ENCODE measurements around the gene NPM1. TPM values are rescaled to one million over a fixed set of nuclear protein-coding genes. Genes with fewer than 3 reads are reported as not detected.
A peak's percentile ranks its signal among the peaks of the same experiment; 100 is the strongest.

Gene NPM1
- total RNA-seq, 1 experiment from 2014 or later, result 3,530 TPM

DNA sequence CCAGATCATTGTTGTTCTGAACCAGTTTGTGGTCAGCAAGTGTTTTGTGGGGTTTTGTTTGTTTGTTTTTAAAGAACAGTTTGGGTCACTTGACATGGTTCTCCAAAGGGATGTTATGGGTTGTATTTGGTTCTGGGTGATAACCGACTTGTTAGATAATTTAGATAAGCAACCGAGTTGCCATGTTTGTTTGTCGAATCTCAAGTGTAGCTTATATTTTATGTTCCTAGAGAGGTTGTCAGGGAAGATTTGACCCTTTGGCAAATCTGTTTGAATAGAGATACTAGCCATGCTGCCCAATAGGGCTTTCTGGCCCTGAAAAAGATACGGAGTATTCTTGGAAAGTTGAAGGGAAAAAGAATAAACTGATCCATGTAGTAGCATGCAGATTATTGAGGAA is 19.6 kb downstream of the NPM1 start:
- H3K27me3 Mint-ChIP-seq (ENCODE audit: low read depth), result no peaks in the 10 kb centered on the region
- peak overlapping the region; percentile 83 for H3K27ac Mint-ChIP-seq
- ChIA-PET CTCF (no interaction called here), POLR2A (no interaction called here)
- peaks cover 78% of the 10 kb centered on the region for H3K36me3 Mint-ChIP-seq
- DNase-seq (ENCODE audit: low spot score) (no peak), ATAC-seq (no peak)
- peaks cover 20% of the 10 kb centered on the region for H3K4me1 Mint-ChIP-seq
- no peak overlapping the region for H3K4me3 Mint-ChIP-seq
- no peaks in the 10 kb centered on the region for H3K9me3 Mint-ChIP-seq
- TF ChIP-seq FOXK1 (CRISPR knock-in tag; IDR thresholded peaks at IDR 0.05) (no peak), ZNF671 (CRISPR knock-in tag; IDR thresholded peaks at IDR 0.05) (peak; percentile 23; the same call in 1 of the 2 replicates)
- TF ChIP-seq, protein P1, sequence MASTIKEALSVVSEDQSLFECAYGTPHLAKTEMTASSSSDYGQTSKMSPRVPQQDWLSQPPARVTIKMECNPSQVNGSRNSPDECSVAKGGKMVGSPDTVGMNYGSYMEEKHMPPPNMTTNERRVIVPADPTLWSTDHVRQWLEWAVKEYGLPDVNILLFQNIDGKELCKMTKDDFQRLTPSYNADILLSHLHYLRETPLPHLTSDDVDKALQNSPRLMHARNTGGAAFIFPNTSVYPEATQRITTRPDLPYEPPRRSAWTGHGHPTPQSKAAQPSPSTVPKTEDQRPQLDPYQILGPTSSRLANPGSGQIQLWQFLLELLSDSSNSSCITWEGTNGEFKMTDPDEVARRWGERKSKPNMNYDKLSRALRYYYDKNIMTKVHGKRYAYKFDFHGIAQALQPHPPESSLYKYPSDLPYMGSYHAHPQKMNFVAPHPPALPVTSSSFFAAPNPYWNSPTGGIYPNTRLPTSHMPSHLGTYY (CRISPR knock-in tag; IDR thresholded peaks at IDR 0.05), result 0 out of 2 replicates have a peak, but pooled peaks have one; percentile 29

DNA sequence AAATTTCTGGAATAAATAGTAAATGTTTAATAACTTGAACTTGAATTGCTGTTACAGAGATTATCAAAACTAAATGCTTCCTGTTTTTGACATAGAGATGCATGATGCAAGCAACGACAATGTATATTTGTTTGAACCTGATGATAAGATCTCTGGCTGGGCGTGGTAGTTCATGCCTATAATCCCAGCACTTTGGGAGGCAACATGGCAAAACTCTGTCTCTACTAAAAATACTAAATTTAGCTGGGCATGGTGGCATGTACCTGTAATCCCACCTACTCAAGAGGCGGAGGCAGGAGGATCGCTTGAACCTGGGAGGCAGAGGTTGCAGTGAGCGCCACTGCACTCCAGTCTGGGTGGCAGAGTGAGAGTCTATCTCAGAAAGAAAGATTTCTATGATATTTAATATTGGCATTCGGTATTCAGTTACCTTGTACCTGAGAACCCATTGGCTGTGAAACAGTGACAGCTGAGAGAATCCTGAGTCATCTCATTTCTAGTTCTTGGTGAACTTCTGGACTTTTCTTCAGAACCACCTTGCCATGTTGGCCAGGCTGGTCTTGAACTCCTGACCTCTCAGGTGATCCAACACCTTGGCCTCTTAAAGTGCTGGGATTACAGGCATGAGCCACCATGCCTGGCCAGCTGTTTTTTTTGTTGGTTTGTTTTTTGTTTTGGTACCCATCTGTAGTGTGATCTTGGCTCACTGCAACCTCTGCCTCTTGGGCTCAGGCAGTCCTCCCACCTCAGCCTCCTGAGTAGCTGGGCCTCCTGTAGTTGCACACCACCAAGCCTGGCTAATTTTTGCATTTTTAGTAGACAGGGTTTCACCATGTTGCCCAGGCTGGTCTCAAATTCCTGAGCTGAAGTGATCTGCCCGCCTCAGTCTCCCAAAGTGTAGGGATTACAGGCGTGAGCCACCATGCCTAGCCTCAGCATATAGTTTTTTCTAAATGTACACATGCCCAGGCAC is 21.8 kb downstream of the NPM1 start:
- H3K27me3 Mint-ChIP-seq (ENCODE audit: low read depth), result no peaks in the 10 kb centered on the region
- H3K4me1 Mint-ChIP-seq, result peaks cover 18% of the 10 kb centered on the region
- TF ChIP-seq, protein P2, sequence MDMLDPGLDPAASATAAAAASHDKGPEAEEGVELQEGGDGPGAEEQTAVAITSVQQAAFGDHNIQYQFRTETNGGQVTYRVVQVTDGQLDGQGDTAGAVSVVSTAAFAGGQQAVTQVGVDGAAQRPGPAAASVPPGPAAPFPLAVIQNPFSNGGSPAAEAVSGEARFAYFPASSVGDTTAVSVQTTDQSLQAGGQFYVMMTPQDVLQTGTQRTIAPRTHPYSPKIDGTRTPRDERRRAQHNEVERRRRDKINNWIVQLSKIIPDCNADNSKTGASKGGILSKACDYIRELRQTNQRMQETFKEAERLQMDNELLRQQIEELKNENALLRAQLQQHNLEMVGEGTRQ (CRISPR knock-in tag; IDR thresholded peaks at IDR 0.05), result no peak
- 0 out of 2 replicates have a peak, but pooled peaks have one; percentile 59 for TF ChIP-seq PRRX2 (CRISPR knock-in tag; IDR thresholded peaks at IDR 0.05)
- 0 out of 2 replicates have a peak, but pooled peaks have one; percentile 12 for TF ChIP-seq GABPB1 (CRISPR knock-in tag; IDR thresholded peaks at IDR 0.05)
- POLR2A ChIA-PET, result no interaction called here
- no peak overlapping the region for H3K4me3 Mint-ChIP-seq
- CTCF ChIA-PET, result interaction anchor here (1.4 kb wide), 1 partner anchor 28 kb away, joined by 3 read pairs; no protein-coding TSS in a partner anchor
- peaks cover 84% of the 10 kb centered on the region for H3K36me3 Mint-ChIP-seq
- ATAC-seq (no peak; the same call in 1 of the 2 replicates), DNase-seq (ENCODE audit: low spot score) (no peak)
- no peaks in the 10 kb centered on the region for H3K9me3 Mint-ChIP-seq
- H3K27ac Mint-ChIP-seq, result peak overlapping the region; percentile 63

DNA sequence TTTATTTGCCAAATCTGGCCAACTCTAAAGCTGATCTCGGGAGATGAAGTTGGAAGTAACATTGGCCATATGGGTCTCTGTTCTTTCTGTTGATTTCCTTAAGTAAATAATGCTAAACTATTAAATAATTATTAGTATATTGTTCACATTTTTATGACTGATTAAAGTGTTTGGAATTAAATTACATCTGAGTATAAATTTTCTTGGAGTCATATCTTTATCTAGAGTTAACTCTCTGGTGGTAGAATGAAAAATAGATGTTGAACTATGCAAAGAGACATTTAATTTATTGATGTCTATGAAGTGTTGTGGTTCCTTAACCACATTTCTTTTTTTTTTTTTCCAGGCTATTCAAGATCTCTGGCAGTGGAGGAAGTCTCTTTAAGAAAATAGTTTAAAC is 22.5 kb downstream of the NPM1 start:
- Mint-ChIP-seq H3K4me1 (peaks cover 18% of the 10 kb centered on the region), H3K36me3 (peaks cover 78% of the 10 kb centered on the region), H3K9me3 (no peaks in the 10 kb centered on the region), H3K27ac (peak overlapping the region; percentile 23; the same call in 1 of the 2 replicates), H3K4me3 (no peak overlapping the region), H3K27me3 (ENCODE audit: low read depth) (no peaks in the 10 kb centered on the region)
- TF ChIP-seq, protein P3, sequence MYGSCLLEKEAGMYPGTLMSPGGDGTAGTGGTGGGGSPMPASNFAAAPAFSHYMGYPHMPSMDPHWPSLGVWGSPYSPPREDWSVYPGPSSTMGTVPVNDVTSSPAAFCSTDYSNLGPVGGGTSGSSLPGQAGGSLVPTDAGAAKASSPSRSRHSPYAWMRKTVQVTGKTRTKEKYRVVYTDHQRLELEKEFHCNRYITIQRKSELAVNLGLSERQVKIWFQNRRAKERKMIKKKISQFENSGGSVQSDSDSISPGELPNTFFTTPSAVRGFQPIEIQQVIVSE (CRISPR knock-in tag; IDR thresholded peaks at IDR 0.05; ENCODE audit: borderline replicate concordance), result no peak
- TF ChIP-seq, protein P4, sequence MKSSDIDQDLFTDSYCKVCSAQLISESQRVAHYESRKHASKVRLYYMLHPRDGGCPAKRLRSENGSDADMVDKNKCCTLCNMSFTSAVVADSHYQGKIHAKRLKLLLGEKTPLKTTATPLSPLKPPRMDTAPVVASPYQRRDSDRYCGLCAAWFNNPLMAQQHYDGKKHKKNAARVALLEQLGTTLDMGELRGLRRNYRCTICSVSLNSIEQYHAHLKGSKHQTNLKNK (CRISPR knock-in tag; IDR thresholded peaks at IDR 0.05), result no peak
- TF ChIP-seq, protein P5, sequence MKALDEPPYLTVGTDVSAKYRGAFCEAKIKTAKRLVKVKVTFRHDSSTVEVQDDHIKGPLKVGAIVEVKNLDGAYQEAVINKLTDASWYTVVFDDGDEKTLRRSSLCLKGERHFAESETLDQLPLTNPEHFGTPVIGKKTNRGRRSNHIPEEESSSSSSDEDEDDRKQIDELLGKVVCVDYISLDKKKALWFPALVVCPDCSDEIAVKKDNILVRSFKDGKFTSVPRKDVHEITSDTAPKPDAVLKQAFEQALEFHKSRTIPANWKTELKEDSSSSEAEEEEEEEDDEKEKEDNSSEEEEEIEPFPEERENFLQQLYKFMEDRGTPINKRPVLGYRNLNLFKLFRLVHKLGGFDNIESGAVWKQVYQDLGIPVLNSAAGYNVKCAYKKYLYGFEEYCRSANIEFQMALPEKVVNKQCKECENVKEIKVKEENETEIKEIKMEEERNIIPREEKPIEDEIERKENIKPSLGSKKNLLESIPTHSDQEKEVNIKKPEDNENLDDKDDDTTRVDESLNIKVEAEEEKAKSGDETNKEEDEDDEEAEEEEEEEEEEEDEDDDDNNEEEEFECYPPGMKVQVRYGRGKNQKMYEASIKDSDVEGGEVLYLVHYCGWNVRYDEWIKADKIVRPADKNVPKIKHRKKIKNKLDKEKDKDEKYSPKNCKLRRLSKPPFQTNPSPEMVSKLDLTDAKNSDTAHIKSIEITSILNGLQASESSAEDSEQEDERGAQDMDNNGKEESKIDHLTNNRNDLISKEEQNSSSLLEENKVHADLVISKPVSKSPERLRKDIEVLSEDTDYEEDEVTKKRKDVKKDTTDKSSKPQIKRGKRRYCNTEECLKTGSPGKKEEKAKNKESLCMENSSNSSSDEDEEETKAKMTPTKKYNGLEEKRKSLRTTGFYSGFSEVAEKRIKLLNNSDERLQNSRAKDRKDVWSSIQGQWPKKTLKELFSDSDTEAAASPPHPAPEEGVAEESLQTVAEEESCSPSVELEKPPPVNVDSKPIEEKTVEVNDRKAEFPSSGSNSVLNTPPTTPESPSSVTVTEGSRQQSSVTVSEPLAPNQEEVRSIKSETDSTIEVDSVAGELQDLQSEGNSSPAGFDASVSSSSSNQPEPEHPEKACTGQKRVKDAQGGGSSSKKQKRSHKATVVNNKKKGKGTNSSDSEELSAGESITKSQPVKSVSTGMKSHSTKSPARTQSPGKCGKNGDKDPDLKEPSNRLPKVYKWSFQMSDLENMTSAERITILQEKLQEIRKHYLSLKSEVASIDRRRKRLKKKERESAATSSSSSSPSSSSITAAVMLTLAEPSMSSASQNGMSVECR (CRISPR knock-in tag; IDR thresholded peaks at IDR 0.05; ENCODE audit: borderline replicate concordance), result no peak
- TF ChIP-seq, protein P1 (CRISPR knock-in tag; IDR thresholded peaks at IDR 0.05), result no peak
- TF ChIP-seq ZNF121 (CRISPR knock-in tag; IDR thresholded peaks at IDR 0.05) (no peak), NR1H2 (CRISPR knock-in tag; IDR thresholded peaks at IDR 0.05) (no peak)
- TF ChIP-seq, protein P6, sequence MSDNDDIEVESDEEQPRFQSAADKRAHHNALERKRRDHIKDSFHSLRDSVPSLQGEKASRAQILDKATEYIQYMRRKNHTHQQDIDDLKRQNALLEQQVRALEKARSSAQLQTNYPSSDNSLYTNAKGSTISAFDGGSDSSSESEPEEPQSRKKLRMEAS (CRISPR knock-in tag; IDR thresholded peaks at IDR 0.05), result no peak
- TF ChIP-seq, protein P7, sequence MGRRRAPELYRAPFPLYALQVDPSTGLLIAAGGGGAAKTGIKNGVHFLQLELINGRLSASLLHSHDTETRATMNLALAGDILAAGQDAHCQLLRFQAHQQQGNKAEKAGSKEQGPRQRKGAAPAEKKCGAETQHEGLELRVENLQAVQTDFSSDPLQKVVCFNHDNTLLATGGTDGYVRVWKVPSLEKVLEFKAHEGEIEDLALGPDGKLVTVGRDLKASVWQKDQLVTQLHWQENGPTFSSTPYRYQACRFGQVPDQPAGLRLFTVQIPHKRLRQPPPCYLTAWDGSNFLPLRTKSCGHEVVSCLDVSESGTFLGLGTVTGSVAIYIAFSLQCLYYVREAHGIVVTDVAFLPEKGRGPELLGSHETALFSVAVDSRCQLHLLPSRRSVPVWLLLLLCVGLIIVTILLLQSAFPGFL (CRISPR knock-in tag; IDR thresholded peaks at IDR 0.05; ENCODE audit: borderline replicate concordance), result no peak
- TF ChIP-seq, protein P8, sequence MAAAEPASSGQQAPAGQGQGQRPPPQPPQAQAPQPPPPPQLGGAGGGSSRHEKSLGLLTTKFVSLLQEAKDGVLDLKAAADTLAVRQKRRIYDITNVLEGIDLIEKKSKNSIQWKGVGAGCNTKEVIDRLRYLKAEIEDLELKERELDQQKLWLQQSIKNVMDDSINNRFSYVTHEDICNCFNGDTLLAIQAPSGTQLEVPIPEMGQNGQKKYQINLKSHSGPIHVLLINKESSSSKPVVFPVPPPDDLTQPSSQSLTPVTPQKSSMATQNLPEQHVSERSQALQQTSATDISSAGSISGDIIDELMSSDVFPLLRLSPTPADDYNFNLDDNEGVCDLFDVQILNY (CRISPR knock-in tag; IDR thresholded peaks at IDR 0.05), result no peak
- TF ChIP-seq, protein P9, sequence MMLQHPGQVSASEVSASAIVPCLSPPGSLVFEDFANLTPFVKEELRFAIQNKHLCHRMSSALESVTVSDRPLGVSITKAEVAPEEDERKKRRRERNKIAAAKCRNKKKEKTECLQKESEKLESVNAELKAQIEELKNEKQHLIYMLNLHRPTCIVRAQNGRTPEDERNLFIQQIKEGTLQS (CRISPR knock-in tag; conservative IDR thresholded peaks at IDR 0.05), result no peak
- TF ChIP-seq, protein P10, sequence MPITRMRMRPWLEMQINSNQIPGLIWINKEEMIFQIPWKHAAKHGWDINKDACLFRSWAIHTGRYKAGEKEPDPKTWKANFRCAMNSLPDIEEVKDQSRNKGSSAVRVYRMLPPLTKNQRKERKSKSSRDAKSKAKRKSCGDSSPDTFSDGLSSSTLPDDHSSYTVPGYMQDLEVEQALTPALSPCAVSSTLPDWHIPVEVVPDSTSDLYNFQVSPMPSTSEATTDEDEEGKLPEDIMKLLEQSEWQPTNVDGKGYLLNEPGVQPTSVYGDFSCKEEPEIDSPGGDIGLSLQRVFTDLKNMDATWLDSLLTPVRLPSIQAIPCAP (CRISPR knock-in tag; IDR thresholded peaks at IDR 0.05), result no peak
- ChIA-PET CTCF (interaction anchor here (1.4 kb wide), 1 partner anchor 27 kb away, joined by 3 read pairs; no protein-coding TSS in a partner anchor), POLR2A (no interaction called here)
- no peak for DNase-seq (ENCODE audit: low spot score)
- ATAC-seq, result no peak
